GM06990 (cell line): Measurements from ENCODE around the gene PHYKPL.
"Not testable (repeated sequence)": the region's sequence is repeated elsewhere in the genome, so short reads cannot be mapped to it uniquely, and the experiment has no call there.

Experiments used
- DNase-seq: peaks from one replicate; pipeline ENCODE4 v3.0.0-alpha.2; 2011; ENCODE audit not compliant: insufficient read length; ENCODE audit errors: extremely low read depth
- H3K27me3 ChIP-seq: replicated peaks from 2 replicates; pipeline ENCODE4 v1.6.0; 2011; ENCODE audit warnings: low read length; ENCODE audit not compliant: control insufficient read depth, insufficient read depth
- H3K36me3 ChIP-seq: 2 replicates; pipeline ENCODE4 v1.5.1; 2011; ENCODE audit warnings: low read length; ENCODE audit not compliant: control insufficient read depth, insufficient read depth
- H3K4me3 ChIP-seq: replicated peaks from 2 replicates; pipeline ENCODE4 v1.5.1; 2011; ENCODE audit warnings: low read depth, mild to moderate bottlenecking, control low read depth, low read length
- TF ChIP-seq, protein P1 (sequence below): IDR thresholded peaks from 2 replicates; pipeline ENCODE4 v1.5.1; 2011; ENCODE audit warnings: low read length, control low read depth, mild to moderate bottlenecking, inconsistent platforms; ENCODE audit not compliant: insufficient read depth, poor library complexity, severe bottlenecking

Gene PHYKPL

DNA sequence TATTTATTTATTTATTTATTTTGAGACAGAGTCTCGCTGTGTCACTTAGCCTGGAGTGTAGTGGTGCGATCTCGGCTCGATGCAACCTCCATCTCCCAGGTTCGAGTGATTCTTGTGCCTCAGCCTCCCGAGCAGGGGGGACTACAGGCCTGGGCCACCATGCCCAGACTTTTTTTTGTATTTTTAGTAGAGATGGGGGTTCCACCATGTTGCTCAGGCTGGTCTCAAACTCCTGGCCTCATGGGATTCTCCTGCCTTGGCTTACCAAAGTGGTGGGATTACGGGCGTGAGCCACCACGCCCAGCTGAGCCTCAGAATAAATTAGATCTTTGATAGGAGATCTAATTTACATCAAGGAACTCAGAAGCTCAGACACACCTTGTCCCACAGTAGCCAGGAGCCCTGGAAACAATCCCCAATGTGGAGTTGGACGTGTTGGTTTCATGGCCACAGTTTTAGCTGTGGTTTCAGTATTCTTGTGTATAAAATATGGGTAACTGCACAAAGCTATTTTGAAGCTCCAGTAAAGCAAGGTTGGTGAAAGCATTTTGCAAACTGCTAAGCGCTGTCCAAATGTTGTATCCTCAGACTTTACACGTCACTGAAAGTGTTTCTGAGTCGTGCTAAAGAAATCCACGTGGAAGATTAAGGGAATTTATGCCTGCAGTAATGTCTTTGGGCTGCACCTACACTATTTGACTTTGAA lies 31.2 kb downstream of the PHYKPL start:
- H3K27me3 ChIP-seq: no peaks in the 10 kb centered on the region
- H3K36me3 ChIP-seq: peaks cover 3% of the 10 kb centered on the region; the same call in 1 of the 2 replicates
- DNase-seq: no peak
- TF ChIP-seq, protein P1, sequence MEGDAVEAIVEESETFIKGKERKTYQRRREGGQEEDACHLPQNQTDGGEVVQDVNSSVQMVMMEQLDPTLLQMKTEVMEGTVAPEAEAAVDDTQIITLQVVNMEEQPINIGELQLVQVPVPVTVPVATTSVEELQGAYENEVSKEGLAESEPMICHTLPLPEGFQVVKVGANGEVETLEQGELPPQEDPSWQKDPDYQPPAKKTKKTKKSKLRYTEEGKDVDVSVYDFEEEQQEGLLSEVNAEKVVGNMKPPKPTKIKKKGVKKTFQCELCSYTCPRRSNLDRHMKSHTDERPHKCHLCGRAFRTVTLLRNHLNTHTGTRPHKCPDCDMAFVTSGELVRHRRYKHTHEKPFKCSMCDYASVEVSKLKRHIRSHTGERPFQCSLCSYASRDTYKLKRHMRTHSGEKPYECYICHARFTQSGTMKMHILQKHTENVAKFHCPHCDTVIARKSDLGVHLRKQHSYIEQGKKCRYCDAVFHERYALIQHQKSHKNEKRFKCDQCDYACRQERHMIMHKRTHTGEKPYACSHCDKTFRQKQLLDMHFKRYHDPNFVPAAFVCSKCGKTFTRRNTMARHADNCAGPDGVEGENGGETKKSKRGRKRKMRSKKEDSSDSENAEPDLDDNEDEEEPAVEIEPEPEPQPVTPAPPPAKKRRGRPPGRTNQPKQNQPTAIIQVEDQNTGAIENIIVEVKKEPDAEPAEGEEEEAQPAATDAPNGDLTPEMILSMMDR: no peak
- no peak overlapping the region for H3K4me3 ChIP-seq

DNA sequence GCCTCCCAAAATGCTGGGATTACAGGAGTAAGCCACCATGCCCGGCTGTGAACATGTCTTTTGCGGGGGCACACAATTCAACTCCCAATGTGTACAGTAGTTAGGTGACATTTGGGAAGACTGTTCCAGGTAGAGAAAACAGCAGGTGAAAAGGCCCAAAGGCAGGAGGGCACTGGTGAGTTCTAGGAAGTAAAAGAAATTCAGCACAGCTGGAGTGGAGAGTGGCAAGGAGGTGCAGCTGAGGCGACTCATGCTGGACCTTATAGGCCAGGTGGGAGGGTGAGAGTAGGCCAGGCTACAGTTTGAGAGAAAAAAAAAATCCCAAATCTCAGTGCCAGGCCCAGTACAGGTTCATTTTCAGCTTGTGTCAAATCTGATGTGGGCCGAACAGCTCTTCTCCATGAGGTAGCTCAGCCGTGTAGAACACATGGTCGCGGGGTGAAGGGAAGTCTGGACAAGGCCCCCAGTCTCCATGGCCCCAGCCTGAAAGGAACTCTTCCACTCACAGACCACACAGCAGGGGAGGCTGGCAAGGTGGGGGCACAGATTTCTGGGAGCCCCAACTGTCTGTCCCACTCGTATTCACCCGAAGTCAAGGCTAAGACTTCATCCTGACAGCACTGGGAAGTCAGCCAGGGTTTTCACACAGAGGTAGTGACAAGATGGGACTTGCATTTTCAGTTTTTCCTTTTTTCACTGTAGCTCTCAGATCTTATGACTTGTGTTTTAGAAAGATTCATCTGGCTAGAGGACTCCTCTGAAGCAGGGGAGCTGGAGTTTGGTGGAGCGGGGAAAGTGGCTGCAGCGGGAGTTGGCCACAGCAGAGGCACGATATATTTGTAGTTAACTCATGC lies 32.8 kb downstream of the PHYKPL start:
- Histone ChIP-seq H3K27me3 (no peaks in the 10 kb centered on the region), H3K36me3 (no peaks in the 10 kb centered on the region), H3K4me3 (no peak overlapping the region)
- no peak for DNase-seq
- TF ChIP-seq, protein P1: no peak

- no peak for DNase-seq
- TF ChIP-seq, protein P1: no peak
- H3K4me3 ChIP-seq: no peak overlapping the region
- peaks cover 3% of the 10 kb centered on the region for H3K27me3 ChIP-seq
- H3K36me3 ChIP-seq: no peaks in the 10 kb centered on the region
These were observed 33.9 kb downstream of the PHYKPL start for GRCh38 chr5:178198706-178199105.

GRCh38 chr5:178198151-178198550 lies 34.5 kb downstream of the PHYKPL start:
- DNase-seq: not testable (repeated sequence)

GRCh38 chr5:178196986-178197385 lies 35.6 kb downstream of the PHYKPL start:
- peaks cover 3% of the 10 kb centered on the region for H3K27me3 ChIP-seq
- DNase-seq: no peak
- no peak overlapping the region for H3K4me3 ChIP-seq
- no peaks in the 10 kb centered on the region for H3K36me3 ChIP-seq
- TF ChIP-seq, protein P1: peak; percentile 51

More at GRCh38 chr5:178198151-178198550, 34.5 kb downstream of the PHYKPL start:
- not testable (repeated sequence) for H3K36me3 ChIP-seq, H3K4me3 ChIP-seq, H3K27me3 ChIP-seq

DNA sequence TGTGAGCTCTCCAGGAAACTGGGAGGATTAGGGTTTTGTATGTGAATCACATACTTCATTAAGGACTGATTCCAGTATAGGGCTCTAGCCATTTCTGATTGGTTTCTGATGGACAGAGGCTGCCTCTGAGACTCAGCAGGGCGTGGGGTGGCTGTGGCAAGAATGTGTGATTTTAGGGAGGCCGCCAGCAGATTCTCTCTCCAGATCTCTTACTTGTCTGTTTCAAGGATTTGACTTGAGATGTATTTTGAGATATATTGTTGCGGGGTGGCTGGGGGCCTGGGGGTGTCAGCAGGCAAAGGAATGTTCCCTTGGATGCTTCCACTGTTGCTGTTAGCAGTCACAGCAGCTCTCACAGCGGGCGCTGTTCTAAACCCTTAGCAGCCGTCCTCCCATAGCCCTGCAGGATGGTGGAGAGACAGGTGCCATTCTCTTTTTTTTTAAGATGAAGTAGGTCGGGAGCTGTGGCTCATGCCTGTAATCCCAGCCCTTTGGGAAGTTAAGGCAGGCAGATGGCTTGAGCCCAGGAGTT lies 36.3 kb downstream of the PHYKPL start:
- no peak overlapping the region for H3K4me3 ChIP-seq
- TF ChIP-seq, protein P1: no peak

More for the DNA sequence above, 36.3 kb downstream of the PHYKPL start:
- no peak for DNase-seq
- Histone ChIP-seq H3K36me3 (no peaks in the 10 kb centered on the region), H3K27me3 (peaks cover 3% of the 10 kb centered on the region)
